Activated CD8-positive, alpha-beta memory T cell treated with anti-CD3 and anti-CD28 coated beads for 1 hour (primary cell): ENCODE measurements around the gene ANKS1B.
"Not testable (repeated sequence)": the region's sequence is repeated elsewhere in the genome, so short reads cannot be mapped to it uniquely, and the experiment has no call there.

Experiments
- DNase-seq, 2 donors: peaks; one replicate each; pipeline ENCODE4 v3.0.0-alpha.2; 2020; ENCODE audit warnings: low read depth in 1 of 2; ENCODE audit errors: extremely low read depth in 1 of 2

Gene ANKS1B

DNA sequence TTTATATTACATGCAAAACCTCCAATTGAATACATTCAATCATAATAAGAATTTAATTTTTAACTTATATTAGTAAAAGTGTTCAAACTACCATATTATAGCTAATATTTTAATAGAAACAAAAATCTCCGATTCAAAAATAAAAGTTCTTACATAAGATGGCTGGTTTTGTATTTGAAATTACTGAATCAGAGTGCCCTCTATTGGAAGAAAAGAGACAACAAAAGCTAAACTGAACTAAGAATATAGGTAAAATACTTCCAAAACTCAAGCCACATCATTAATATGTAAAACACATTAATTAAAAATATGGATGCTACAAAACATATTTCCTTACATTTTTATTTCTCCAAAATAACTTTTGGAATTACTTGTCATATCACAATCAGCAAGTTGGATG is 216.9 kb downstream of the ANKS1B start:
- no peak for DNase-seq

DNA sequence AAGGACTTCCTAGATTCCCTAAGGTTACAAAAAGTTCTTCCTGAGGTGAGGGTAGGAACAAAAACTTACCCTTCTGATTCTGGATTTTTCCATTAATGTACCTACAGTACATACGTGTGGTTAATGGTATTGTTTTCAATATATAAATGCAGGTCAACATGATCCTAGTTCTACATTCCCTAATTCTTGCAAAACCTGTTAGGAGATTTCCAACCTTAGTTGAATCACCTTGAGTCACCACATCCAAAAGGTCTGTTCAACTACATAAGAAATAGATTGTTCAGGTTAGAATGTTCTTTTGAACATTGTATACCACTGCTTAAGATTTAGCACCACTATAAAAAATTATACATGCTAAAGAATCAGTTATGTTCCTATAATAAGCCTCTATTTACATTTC is 218.3 kb downstream of the ANKS1B start:
- DNase-seq = no peak

DNA sequence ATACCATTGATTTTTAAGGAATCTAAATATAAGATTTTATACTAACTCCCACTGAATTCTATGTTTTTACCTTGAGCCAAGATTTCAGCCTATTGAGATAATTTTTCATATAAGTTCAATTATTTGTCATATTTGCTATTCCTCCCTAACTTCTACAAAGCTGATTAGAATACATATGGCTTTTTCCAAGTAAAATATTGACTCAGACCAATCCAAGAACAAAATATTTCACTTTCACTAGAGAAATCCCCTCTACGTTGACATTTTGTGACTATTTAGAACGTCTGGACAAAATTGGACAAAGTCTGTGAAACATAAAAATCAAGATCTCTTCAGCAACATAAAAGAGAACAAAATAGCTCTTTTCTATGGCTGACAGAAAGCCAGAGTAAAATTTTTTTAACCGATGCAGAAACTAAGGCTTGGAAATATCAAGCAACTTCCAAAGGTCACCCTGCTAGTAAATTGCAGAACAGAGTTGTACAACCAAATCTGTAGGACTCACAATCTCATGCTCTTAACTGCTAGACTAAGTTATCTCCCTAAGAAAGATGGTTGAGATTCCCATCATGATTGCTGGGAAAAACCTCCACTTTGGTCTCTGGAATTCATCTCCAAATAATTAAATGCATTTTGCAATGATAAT is 219.1 kb downstream of the ANKS1B start:
- no peak for DNase-seq

DNA sequence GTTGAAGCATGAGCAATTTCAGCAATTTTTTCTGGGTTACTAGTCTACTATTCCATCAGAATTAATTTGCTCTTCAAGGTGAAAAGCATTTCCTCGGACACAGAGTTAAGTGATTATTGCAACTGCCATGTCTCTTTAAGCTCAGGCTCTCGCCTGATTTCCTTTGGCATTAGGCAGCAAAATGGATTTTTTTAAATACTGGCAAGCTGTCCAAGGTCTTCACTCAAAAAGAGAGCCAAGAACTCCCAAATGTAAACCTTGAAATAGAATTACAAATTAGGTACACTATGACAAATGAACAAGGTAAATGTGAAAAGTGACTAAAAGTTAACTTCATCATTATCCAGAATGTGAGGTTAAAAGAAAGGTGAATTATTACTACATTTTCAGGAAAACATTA is 225.3 kb downstream of the ANKS1B start:
- no peak for DNase-seq

DNA sequence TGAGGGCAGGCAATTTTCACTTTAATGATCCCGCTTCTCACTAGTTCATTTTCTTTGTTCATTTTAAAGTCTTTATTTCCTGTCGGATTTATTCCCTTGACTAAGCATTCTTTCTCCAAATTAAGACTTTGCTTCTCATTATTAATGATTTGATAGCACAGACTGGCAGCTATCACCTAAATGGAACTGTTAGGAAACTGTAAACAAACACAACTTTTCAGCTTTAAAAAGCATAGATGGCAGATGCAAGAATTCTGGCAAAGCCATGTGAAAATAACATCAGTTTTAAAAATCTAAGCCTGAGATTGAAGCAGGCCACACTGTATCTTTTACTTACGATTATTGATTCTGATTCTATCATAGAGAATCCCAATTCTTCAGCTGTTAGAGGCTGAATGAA is 225.7 kb downstream of the ANKS1B start:
- no peak for DNase-seq

DNA sequence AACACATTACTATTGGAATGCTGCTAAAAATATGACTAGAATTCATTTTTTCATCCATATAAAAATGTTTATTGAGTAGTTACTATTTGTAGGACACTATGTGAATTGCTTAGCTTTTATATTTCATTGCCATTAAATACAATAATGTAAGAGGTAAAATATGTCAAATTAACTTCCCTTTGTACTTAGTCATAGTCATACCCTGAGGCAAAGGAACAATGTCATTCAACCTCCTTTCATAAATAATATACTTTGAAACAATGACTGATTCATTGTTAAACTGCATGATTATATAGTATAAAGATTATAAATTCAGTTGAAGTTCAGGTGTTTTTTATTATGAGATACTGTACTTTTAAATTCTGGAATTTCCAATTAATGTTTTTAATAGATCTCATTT is 232.0 kb downstream of the ANKS1B start:
- no peak for DNase-seq

DNA sequence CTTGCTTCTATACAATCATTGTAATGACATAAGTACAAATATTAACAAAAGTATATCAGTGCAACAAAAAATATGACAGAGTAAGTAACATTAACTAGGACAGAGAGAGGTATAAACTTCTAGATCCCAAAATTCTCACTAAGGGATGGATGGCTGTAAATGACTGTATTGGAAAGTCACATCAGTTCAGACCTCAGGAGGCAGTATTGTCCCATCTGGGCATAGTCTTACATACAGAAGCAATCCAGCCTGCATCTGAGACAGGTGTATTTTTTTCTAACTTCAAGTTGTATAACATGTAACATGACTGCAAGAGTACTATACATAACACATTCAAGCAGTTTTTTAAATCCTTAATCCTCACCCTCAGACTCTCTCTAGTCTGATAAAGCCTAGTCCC is 238.2 kb downstream of the ANKS1B start:
- no peak for DNase-seq

DNA sequence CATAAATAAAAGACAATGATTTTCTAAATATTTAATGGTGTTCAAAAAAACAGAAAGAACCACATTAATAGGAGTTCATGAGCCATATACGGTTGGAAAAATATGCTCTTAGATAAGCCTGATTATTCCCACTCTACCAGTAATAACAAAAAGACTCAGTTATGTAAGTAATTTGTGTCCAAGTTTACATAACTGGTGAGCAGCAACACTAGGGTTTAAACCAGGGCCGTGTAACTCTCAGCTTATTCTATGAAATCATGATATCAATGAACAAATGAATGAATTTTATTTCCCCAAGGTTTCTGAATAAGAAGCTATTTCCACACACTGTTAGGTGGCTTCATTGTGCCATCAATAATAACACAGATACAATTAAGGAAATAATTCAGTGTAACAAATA is 238.8 kb downstream of the ANKS1B start:
- no peak for DNase-seq

DNA sequence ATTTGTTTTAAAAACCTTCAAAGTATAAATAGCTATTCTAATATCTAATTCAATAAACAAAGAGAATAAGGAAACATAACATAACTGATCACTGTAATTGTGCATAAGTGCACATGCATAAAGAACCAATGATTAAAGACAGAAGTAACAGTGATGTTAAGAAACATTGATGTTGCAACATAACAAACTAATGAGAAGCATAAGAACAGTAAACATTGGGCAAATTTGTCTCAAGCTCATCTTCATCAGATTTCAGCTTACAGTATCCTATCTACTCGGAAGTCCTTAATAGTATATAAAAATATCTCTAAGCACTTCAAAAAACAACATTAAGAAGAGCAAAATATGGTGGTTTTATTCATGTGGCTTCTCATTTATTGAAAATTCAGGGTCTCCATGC is 239.6 kb downstream of the ANKS1B start:
- no peak for DNase-seq

DNA sequence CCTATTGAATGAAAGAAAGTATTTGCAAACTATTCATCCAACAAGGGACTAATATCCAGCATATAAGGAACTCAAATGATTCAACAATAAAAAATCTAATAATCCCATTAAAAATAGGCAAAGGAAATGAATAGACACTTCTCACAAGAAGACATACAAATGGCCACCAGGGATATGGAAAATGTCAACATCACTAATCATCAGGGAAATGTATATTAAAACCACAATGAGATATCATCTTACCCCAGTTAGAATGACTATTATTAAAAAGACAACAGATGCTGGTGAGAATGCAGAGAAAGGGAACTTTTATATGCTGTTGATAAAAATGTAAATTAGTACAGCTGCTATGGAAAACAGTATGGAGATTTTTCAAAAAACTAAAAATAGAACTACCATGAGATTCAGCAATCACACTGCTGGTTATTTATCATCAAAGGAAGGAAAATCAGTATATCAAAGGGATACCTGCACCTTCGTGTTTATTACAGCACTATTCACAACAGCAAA is 247.9 kb downstream of the ANKS1B start:
- no peak for DNase-seq

DNA sequence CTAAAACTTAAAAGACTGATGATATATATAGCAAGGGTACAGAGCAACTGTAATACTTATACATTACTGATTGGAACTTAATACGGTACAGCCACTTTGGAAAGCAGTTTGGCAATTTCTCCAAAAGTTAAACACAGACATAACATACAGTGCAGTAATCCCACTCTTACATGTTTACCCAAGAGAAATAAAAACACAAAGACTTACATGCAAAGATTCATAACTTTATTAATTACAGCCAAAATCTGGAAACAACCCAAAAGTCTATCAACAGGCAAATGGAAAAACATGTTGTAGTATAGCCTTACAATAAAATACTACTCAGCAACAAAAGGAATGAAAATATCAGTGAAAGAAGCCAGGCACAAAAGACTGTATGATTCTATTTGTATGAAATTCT is 252.6 kb downstream of the ANKS1B start:
- no peak for DNase-seq

DNA sequence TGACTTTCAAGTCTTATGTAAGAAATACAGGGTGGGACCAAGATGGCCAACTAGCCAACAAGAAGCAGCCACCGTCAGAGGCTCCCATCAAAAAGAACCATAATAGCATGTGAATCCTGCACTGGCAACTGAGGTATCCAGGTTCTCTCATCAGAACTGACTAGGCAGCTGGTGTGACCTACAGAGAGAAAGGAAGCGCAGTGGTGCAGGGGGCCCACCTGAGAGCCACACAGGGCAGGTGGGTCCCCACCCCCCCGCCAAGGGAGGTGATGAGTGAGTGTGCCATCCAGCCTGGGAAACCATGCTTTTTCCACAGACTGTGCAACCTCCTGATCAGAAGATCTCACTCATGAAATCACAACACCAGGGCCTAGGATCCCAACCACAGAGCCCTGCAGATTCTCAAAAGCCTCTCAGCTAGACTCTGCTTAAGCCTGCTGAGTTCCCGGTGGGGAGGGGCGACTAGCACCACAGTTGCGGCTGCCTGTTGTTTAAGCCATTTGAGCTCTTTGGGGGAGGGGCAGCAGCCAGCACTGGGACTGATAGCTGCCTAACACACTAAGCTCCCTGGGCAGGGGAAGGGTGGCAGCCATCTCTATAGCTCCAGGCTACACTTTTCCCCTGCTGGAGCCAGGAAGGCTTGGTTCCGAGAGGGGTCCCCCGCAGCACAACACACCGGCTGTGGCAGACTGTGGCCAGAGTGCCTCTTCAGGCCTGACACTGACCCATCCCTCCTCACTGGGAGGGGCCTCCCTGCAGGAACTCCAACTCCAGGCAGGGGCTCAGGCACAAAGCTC is 261.8 kb downstream of the ANKS1B start:
- no peak for DNase-seq

DNA sequence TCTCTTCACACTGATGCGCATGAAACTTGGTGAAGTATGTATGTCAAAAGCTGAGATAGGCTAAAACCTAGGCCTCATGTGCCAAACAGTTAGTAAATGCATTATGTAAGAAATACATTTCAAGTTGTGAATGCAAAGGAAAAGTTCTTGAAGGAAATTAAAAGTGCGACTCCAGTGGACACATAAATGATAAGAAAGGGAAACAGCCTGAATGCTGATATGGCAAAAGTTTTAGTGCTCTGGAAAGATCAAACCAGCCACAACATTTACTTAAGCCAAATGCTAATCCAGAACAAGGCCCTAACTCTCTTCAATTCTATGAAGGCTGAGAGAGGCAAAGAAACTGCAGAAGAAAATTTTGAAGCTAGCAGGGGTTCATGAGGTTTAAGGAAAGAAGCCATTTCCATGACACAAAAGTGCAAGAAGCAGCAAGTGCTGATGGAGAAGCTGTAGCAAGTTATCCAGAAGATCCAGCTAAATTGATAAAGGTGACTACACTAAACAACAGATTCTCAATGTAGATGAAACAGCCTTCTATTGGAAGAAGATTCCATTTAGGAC is 262.9 kb downstream of the ANKS1B start:
- no peak for DNase-seq

DNA sequence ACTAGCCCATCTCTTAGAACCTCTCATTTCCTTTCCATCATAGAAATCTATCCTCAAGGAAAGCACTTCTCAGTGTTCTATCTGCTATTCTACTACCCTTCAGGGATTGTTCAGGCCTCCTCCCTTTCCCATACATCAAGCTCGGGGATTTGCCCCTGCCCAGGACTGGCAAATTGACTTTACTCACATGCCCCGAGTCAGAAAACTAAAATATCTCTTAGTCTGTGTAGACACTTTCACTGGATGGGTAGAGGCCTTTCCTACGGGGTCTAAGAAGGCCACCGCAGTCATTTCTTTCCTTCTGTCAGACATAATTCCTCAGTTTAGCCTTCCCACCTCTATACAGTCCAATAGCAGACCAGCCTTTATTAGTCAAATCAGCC is 264.7 kb downstream of the ANKS1B start:
- not testable (repeated sequence) for DNase-seq

DNA sequence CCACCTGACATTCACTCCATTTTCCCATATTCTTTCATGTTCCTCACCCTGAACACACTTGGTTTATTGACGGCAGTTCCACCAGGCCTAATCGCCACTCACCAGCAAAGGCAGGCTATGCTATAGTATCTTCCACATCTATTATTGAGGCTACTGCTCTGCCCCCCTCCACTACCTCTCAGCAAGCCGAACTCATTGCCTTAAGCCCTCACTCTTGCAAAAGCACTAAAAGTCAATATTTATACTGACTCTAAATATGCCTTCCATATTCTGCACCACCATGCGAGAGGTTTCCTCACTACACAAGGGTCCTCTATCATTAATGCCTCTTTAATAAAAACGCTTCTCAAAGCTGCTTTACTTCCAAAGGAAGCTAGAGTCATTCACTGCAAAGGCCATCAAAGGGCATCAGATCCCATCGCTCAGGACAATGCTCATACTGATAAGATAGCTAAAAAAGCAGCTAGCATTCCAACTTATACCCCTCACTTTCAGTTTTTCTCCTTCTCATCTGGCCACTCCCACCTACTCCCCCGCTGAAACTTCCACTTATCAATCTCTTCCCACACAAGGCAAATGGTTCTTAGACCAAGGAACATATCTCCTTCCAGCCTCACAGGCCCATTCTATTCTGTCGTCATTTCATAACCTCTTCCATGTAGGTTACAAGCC is 265.2 kb downstream of the ANKS1B start:
- DNase-seq = not testable (repeated sequence)

DNA sequence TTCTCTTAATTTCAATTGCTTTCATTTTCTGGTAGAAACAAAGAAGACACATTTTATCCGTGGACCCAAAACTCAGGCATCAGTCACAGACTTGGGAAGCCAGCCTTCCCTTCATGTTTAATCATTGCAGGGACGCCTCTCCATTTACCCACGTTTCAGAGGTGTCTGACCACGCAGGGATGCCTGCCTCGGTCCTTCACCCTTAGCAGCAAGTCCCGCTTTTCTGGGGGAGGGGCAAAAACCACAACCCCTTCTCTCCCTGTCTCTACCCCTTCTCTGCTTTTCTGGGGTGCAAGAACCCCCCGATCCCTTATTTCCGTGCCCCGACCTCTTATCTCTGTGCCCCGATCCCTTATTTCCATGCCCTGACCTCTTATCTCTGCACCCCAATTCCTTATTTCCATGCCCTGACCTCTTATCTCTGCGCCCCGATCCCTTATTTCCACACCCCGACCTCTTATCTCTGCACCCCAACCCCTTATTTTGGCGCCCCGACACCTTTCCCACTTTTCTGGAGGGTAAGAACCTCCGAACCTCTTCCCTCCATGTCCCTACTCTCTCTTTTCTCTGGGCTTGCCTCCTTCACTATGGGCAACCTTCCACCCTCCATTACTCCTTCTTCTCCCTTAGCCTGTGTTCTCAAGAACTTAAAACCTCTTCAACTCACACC is 268.8 kb downstream of the ANKS1B start:
- not testable (repeated sequence) for DNase-seq

DNA sequence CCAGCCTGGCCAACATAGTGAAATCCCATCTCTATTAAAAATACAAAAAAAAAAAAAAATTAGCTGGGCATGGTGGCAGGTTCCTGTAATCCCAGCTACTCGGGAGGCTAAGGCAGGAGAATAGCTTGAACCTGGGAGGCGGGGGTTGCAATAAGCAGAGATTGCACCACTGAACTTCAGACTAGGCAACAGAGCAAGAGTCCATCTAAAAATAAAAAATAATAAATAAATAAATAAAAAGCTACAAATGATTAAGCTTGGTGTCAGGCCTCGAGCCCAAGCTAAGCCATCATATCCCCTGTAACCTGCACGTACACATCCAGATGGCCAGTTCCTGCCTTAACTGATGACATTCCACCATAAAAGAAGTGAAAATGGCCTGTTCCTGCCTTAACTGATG is 269.8 kb downstream of the ANKS1B start:
- DNase-seq = not testable (repeated sequence)

DNA sequence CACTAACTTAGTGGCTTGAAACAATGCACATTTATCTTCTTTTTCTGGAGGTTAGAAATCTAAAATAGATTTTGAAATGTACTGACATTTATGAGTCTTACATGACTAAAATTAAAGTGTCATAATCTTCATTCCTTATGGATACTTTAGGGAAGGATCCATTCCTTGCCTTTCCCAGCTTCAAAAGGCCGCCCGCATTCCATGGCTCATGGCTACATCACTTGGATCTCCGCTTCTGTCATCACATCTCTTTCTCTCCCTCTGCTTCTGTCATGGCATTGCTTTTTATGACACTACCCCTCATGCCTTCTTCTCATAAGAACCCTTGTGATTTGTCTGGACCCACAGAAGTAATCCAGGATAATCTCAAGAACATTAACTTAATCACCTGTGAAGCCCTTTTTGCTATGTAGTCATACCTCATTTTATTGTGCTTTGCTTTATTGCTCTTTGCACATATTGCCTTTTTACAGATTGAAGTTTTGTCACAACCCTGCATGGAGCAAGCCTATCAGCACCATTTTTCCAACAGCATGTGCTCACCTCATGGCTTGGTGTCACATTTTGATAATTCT is 270.7 kb downstream of the ANKS1B start:
- no peak for DNase-seq

DNA sequence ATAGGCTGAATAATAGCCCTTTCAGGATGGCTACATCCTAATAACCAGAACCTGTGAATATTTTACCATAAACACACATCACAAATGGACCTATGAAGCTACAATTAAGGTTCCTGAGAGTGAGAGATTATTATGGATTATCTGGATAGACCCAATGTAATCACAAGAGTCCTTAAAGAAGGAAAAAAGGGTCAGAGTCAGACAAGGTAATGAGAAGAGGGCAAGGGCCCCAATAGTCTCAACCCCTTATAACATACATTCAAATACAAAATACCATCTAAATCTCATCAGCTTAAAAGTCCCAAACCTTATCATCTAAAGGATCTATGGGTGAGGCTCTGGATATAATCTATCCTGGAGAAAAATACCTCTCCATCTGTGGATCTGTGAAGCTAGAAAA is 272.5 kb downstream of the ANKS1B start:
- no peak for DNase-seq

DNA sequence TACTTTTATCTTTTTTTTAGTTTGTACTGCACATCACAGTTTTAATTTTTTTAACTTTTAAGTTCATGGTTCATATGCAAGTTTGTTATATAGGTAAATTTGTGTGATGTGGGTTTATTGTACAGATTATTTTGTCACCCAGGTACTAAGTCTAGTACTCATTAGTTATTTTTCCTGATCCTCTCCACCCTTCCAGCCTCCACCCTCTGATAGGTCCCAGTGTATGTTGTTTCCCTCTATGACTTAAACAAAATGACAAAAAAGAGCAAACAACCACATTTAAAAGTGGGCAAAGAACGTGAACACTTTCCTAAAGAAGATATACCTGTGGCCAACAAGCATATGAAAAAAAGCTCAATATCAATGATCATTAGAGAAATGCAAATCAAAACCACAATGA is 273.5 kb downstream of the ANKS1B start:
- DNase-seq = no peak

DNA sequence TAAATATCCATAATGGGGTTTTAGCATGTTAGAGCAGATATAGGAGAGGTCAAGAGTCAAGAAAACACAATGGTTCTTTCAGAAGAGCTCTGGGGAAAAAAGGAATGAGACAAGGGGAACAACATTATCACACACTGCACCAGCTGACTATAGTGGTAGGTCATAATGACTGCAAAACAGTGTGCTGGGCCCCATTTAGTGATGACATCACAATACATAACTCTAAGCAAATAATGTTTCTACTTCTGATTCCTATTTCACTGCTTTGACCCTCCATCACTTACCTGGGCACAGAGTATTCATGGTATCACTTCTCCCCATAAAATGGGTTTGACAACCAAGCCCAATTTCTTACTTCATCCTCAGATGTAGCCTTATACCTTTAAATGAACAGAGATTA is 275.1 kb downstream of the ANKS1B start:
- no peak for DNase-seq
